Kidney tubule cell (primary cell): ENCODE data around the gene ITIH4.
"Not testable (repeated sequence)": the region's sequence is repeated elsewhere in the genome, so short reads cannot be mapped to it uniquely, and the experiment has no call there.

Experiments used
- DNase-seq: peaks from one replicate; pipeline ENCODE4 v3.0.0-alpha.2; 2018; ENCODE audit warnings: low spot score

The ITIH4 gene

GRCh38 chr3:52782412-52783210 is 47.9 kb downstream of the ITIH4 start:
- no peak for DNase-seq

- no peak for DNase-seq
Measured at GRCh38 chr3:52781741-52782140, 48.7 kb downstream of the ITIH4 start.

- DNase-seq, result no peak
Measured at GRCh38 chr3:52779837-52780585, 50.5 kb downstream of the ITIH4 start.

GRCh38 chr3:52779011-52779836 is 51.2 kb downstream of the ITIH4 start:
- no peak for DNase-seq

- DNase-seq, result no peak
Measured at GRCh38 chr3:52777959-52778805, 52.3 kb downstream of the ITIH4 start.

GRCh38 chr3:52777127-52777958 is 53.1 kb downstream of the ITIH4 start, which contains the start of gene ITIH1:
TSS of gene ITIH1 (plus strand) at chr3:52777599. CDS start at chr3:52777616, 17 bp downstream.
- DNase-seq, result no peak

- not testable (repeated sequence) for DNase-seq
Measured at GRCh38 chr3:52776486-52776885, 54.0 kb downstream of the ITIH4 start.

- DNase-seq, result no peak
Measured at GRCh38 chr3:52775877-52776276, 54.6 kb downstream of the ITIH4 start.

GRCh38 chr3:52774901-52775864 is 55.3 kb downstream of the ITIH4 start:
- DNase-seq, result no peak

GRCh38 chr3:52774066-52774713 is 56.3 kb downstream of the ITIH4 start:
- no peak for DNase-seq

GRCh38 chr3:52773361-52774065 is 57.0 kb downstream of the ITIH4 start:
- DNase-seq, result no peak

GRCh38 chr3:52771702-52772101 is 58.8 kb downstream of the ITIH4 start:
- no peak for DNase-seq

GRCh38 chr3:52771334-52771681 is 59.2 kb downstream of the ITIH4 start:
- DNase-seq, result no peak

GRCh38 chr3:52770496-52771333 is 59.8 kb downstream of the ITIH4 start, which contains the start of gene NEK4:
TSS of gene NEK4 (minus strand) at chr3:52770940. CDS start at chr3:52770746, 194 bp downstream.
- peak; percentile 93 for DNase-seq

- peak; percentile 18 for DNase-seq
Measured at GRCh38 chr3:52769786-52770455, 60.6 kb downstream of the ITIH4 start.

- no peak for DNase-seq
Measured at GRCh38 chr3:52763466-52763865, 67.0 kb downstream of the ITIH4 start.
